ENCODE data around the gene ZFP82. TPM values are rescaled to one million over a fixed set of nuclear protein-coding genes. Genes with fewer than 3 reads are reported as not detected.

ZFP82 gene
- total and polyA plus RNA-seq, 2 donors (not counting 3 experiments of a cell fraction or from before 2014, with no cell fraction given): 1.8 to 3.9 TPM

GRCh38 chr19:36408101-36408500, 10.3 kb downstream of the ZFP82 start:
- no peak overlapping the region for H2AFZ ChIP-seq (ENCODE audit: low read depth, low read length)
- FAIRE-seq (no peak), DNase-seq (ENCODE audit: low read depth, low spot score) (no peak)
- no peaks in the 10 kb centered on the region for H3K27me3 ChIP-seq (ENCODE audit: control insufficient read depth in 2 of 2, insufficient read depth in 2 of 2, low read length in 2 of 2)
- no peaks in the 10 kb centered on the region for H4K20me1 ChIP-seq (replicated peaks; ENCODE audit: control insufficient read depth, extremely low read depth, insufficient read depth, low read length)
- no peaks in the 10 kb centered on the region for H3K4me1 ChIP-seq (ENCODE audit: control insufficient read depth, extremely low read depth, insufficient read depth, low read length)
- peaks cover 7 to 19% of the 10 kb centered on the region in 2 experiments for H3K36me3 ChIP-seq (ENCODE audit: control insufficient read depth in 2 of 2, extremely low read depth in 1 of 2, insufficient read depth in 2 of 2, low read length in 2 of 2)
- peaks cover 2% of the 10 kb centered on the region for H3K79me2 ChIP-seq (ENCODE audit: control insufficient read depth, insufficient read depth, low read length)
- ChIA-PET CTCF (no interaction called here), POLR2A (no interaction called here)
- dilution Hi-C loops (cut with MboI; ENCODE audit: extremely low pct_ligation_motif_present, low sequenced_read_pairs): no loop called here
- no peak overlapping the region for H3K27ac ChIP-seq (ENCODE audit: insufficient read depth, low read depth, low read length)
- H3K4me3 ChIP-seq (replicated peaks in 1 of 3; ENCODE audit: insufficient read depth in 1 of 3, low read depth in 1 of 3, low read length in 3 of 3): no peak overlapping the region
- H3K9me3 ChIP-seq (replicated peaks; ENCODE audit: control insufficient read depth, insufficient read depth, low read length): no peaks in the 10 kb centered on the region
- H3K9me1 ChIP-seq (replicated peaks; ENCODE audit: control insufficient read depth, extremely low read depth, insufficient read depth, low read length): no peaks in the 10 kb centered on the region
- no peak overlapping the region for H3K9ac ChIP-seq (replicated peaks; ENCODE audit: extremely low read depth, insufficient read depth, low read length)
- BruUV-seq (replicated peaks): no TSS peak
- no peak overlapping the region for H3K4me2 ChIP-seq (ENCODE audit: insufficient read depth, low read length)
- intact Hi-C loops (cut with micrococcal nuclease): no loop called here
- TF ChIP-seq MYC (IDR thresholded peaks at IDR 0.05; ENCODE audit: low read depth, low read length) (no peak), FOS (IDR thresholded peaks at IDR 0.05; ENCODE audit: borderline replicate concordance, insufficient read depth, low read length) (no peak), CTCF (IDR thresholded peaks at IDR 0.05; ENCODE audit: extremely low read depth in 1 of 2, insufficient read depth in 1 of 2, low read depth in 1 of 2, low read length in 2 of 2) (no peak), GATA2 (IDR thresholded peaks at IDR 0.05; ENCODE audit: insufficient read depth, insufficient read length, low read depth, low read length) (no peak), EZH2 (IDR thresholded peaks at IDR 0.05; ENCODE audit: borderline replicate concordance, low read depth, low read length, severe bottlenecking) (no peak), MAX (IDR thresholded peaks at IDR 0.05; ENCODE audit: insufficient read depth, insufficient read length) (no peak), POLR2AphosphoS5 (IDR thresholded peaks at IDR 0.05; ENCODE audit: insufficient read depth, low read depth, low read length) (no peak), POLR2A (IDR thresholded peaks at IDR 0.05; ENCODE audit: low read depth, low read length) (no peak)

Measured in endothelial cell of umbilical vein (primary cell).